GM18861 (cell line): ENCODE measurements around the gene SHISA5.
"Not testable (repeated sequence)": the region's sequence is repeated elsewhere in the genome, so short reads cannot be mapped to it uniquely, and the experiment has no call there.

Experiments
- ATAC-seq: cut with Tn5 transposase; IDR thresholded peaks from one replicate; pipeline ENCODE4 v1.9.1; 2021; ENCODE audit not compliant: unreplicated experiment

Gene SHISA5

DNA sequence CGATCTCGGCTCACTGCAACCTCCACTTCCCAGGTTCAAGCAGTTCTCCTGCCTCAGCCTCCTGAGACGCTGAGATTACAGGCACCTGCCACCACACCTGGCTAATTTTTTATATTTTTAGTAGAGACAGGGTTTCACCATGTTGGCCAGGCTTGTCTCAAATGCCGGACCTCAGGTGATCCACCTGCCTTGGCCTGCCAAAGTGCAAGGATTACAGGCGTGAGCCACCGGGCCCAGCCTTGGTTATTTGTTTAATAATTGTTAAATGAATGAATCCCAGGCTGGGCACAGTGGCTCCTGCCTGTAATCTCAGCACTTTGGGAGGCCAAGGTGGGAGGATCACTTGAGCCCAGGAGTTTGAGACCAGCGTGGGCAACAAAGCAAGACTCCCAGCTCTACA is 42.2 kb downstream of the SHISA5 start:
- ATAC-seq: not testable (repeated sequence)

DNA sequence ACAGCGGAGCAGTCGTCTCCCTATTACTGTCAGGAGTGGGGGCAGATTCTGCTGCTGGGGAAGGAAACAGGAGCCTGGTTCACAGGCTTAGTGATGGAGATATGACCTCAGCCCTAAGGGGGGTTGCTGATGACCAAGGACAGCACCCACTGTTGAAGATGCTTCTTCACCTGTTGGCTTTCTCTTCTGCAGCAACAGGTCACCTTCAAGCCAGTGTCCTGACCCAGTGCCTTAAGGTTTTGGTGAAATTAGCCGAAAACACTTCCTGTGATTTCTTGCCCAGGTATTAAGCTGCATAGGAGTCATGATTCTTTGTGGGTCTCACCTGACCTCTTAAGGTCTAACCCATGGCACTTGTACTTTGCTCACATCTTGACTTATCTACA is 43.5 kb downstream of the SHISA5 start:
- no peak for ATAC-seq

DNA sequence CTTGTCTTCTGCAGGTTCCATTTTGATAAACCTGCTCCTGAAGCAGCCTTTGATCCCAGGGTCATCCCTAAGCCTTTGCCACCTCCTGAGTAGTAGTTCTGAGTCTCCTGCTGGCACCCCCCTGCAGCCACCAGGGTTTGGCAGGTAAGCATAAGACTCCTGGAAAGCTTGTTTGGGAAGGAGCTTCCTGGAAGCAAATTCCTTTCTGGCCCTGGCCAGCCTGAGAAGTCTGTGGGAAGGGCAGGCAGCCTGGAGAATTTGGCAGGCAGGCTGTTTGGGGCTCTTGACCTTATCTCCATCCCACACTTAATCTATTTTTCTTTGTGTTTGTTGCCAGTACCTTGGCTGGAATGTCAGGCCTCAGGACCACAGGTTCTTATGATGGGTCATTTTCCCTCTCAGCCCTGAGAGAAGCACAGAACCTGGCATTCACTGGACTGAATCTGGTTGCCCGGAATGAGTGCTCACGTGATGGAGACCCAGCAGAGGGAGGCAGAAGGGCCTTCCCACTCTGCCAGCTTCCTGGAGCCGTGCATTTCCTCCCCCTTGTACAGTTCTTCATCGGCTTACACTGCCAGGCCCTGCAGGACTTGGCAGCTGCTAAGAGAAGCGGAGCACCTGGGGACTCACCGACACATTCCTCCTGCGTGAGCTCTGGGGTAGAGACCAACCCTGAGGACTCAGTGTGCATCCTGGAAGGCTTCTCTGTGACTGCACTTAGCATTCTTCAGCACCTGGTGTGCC is 44.0 kb downstream of the SHISA5 start:
- ATAC-seq: no peak

DNA sequence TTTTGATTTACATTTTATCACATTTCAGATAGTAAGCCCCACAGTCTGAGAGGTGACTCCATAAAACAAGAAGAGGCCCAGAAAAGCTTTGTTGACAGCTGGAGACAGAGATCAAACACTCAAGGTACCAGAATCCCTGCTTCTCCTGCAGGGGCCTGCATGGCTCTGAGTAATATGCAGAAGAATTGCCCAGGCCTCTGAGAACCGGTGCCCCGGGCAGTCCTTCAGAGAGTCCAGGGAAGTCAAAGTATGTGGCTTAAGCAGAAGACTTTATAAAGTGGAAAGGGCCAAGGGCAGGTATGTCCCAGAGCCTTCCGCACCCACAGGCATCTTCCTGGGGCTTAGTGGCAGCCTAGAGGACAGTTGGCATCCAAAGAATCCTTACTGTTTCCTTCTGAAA is 44.6 kb downstream of the SHISA5 start:
- no peak for ATAC-seq

DNA sequence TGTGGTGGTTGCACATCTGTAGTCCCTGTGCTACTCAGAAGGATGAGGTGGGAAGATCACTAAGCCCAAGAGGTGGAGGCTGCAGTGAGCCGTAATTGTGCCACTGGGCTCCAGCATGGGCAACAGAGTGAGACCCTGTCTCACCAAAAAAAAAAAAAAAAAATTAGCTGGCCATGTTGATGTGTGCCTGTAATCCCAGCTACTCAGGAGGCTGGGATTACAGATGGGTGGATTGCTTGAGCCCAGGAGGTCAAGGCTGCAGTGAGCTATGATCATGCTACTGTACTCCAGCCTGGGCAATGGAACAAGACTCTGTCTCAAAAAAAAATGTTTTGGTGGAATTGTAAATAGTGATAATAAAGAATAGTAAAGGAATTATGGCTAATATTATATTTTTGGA is 47.5 kb downstream of the SHISA5 start:
- no peak for ATAC-seq

DNA sequence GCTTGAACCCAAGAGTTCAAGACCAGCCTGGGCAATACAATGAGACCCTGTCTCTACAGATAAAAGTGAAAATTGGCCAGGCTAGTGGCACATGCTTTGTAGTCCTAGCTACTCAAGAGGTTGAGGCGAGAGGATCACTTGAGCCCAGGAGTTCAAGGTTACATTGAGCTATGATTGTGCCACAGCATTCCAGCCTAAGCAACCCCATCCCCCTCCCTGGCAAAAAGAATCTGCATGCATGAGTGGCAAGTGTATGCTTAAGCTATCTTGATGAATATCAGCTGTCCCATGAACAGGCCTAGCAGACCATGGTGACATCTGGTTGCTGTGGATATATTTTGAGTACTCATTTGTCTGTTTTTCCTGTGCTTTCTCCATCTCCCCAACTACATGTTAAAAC is 52.7 kb downstream of the SHISA5 start:
- no peak for ATAC-seq

DNA sequence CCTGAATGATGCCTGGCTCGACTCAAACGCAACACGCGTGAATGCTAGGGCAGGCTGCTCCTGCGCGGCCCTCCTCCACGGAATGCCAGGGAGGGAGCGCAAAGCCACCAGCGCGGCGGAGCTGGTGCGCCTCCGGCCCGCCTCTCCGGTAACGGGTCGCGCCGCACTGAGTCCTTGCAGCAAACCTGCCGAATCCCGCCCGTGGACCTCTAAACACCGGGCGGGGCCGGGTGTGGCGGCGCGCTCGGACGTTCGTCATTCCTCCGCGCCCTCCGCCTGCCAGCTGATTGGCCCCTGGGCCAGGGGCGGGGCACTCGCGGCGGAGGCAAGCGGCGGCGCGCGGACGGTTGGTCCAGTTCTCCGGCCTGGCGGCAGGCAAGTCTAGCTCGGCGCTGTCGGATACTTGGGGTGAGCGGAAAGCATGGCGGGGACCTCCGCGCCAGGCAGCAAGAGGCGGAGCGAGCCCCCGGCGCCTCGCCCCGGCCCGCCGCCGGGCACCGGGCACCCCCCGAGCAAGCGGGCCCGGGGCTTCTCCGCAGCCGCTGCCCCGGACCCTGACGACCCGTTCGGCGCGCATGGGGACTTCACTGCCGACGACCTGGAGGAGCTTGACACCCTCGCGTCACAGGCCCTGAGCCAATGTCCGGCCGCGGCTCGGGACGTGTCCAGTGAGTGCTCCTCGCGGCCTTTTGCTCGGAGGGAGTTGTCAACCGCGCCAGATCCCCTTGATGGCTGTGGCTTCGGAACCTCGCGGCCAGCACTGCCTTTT is 57.4 kb downstream of the SHISA5 start, which contains the start of gene ATRIP:
Gene ATRIP, plus strand, starts transcription at position 313 of the 769 bp plus-strand sequence. Its CDS starts 109 bp downstream, at position 422.
- peak; percentile 78 for ATAC-seq

DNA sequence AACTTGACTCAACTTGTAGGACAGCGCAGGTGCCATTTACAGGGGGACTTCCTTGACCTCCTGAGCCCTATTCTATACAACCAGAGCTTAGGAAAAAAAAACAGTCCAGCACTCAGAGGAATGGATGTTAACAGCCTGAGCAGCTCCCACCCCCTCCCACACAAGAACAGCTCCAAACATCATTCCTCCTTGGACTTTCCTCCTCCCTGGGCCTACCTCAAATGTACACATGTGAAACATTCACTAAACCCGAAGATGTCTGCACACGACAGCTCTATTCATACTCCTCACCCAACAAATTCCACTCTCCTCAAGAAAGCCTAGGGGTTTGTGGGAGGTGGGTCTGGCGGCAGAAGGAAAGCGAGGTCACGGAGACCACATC is 57.9 kb downstream of the SHISA5 start:
- ATAC-seq: no peak

DNA sequence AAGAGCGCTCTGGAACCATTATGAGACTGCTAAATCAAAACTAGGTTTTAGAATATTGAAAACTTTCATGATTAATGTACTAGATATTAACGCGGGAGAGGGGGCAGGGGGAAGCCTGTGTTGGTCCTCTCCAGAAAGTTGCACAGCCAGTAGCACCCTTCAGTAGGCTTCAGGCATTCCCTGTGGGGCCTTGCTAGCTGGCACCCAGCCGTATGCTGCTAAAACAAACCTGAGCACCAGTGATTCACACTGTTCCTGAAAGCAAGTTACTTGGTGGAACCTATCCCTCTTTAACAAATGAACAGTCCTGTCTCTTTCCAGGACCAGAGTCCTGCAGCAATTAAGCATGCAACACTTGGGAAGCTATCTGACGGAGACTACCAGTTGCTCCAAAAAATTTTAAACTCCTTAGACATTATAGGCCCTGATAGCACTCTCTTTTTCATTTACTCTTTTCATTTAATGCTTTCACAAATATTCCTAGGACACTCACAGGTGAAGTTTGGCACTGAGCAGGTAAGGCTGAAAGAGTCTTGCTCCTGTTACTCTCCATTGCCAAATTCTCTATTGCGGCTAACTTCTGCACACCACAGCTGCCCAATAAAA is 58.6 kb downstream of the SHISA5 start:
- no peak for ATAC-seq

DNA sequence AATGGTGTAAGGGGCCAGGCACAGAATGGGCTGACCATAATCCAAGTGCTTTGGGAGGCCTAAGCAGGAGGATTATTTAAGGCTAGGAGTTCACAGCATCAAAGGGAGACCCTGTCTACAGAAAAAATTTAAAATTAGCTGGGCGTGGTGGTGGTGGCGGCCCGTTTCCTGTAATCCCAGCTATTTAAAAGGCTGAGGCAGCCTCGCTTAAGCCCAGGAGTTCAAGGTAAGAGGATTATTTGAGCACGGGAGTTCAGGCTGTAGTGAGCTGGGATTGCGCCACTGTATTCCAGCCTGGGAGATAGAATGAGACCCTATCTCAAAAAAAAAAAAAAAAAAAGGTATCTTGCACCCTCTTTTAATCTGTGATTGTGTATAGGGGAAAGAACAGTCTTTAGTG is 62.0 kb downstream of the SHISA5 start:
- ATAC-seq: no peak

DNA sequence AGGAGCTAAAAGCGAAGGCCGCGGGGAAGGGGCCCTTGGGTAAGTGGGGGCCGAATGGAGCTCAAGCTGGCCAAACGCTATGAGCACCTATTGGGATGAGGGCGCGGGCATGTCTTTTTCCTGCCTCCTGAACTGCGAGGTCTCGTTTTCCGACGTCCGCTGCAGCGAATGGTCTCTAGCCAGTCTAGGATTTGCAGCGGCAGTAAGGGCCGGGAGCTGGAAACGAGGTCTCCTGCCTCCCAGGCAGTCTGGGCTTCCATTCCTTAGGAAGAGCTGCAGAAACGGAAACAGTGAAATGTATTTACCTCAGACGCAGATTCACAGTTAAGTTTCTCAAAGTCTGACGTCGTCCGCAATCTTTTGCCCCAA is 63.4 kb downstream of the SHISA5 start:
- ATAC-seq: no peak

DNA sequence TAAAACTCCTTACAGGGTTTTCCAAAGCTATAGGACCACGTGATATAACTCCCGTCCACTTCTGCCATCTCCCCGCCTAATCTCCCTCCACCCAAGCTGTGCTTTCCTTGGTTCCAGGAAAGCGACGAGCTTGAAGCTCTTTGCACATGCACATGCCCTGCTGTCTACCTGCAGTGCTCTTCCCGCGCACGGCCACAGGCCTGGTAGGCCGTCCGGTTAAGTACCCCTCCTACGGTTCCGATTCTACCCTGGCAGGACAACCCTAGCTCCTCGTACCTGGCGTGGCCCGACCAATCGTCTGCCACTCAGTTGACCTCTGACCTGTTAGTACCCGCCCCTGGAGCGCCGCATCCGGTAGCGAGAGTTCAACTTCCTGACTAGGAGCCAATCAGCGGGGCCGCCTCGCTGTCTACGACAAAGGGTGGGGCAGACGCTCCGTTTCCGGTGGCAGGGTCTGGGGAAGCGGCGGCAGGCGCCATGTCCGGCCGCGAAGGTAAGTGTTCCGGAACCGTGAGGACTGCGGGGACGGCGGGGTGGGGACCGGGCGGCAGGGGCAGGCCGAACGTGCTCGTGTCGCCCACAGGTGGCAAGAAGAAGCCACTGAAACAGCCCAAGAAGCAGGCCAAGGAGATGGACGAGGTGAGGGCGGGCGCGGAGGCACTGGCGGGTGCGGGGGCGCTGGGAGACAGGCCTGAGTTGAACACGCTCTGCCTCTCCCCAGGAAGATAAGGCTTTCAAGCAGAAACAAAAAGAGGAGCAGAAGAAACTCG is 64.0 kb downstream of the SHISA5 start, which contains the start of the genes CCDC51 and TMA7:
Gene CCDC51, minus strand, starts transcription at position 300 of the 770 bp plus-strand sequence. CDS start 4,991 bp downstream, outside the sequence.
Gene TMA7, plus strand, starts transcription at position 438 of the 770 bp plus-strand sequence. Its CDS starts 40 bp downstream, at position 478.
- ATAC-seq: peak; percentile 85

DNA sequence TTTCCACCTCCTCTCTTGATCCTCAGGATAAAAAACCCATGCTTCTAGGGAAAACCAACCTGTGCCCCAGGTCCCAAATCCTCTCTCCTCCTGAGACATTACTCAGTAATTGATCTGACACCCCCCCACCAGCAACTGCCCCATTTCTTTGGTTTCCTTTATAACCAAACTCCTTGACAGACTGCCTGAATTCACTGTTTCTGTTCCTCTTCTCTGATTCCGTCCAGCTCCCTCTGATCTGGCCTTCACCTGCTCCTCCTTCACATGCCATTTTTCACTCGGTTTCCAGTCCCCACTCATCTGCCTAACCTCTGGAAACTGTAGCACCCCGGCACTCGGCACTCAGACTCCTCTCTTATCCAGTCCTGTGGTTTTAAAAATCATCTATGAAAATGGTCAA is 66.2 kb downstream of the SHISA5 start:
- ATAC-seq: no peak

DNA sequence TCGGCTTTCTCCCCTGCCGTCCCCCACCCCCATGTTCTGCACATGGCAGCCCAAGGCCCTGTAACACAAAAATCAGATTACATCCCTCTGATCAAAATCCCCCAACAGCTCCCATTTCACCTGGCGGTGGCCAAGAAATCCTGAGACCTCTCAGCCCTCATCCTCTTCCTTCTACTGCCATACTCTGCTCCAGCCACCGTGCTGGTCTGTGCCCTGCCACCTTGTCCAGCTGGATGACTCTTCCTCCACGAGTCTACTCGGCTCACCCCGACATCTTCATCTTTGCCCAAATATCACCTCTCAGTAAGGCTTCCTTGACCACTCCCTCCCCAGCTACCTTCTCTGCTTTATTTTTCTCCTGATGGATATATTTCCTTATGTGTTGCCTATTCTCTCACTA is 67.1 kb downstream of the SHISA5 start:
- ATAC-seq: no peak

DNA sequence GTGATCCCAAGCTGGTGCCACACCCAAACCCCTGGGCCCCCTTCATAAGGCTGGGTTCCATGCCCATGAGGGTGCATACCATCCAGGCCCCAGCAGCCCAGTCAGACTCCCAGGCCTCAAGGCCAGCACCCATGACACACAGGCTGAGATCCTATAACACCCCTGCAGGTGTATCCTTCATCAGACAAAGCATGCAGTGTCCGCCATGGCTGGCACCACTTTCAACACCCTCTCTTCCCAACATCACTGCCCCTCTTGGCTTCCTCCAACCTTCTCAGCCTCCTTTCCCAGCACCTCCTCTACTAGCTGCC is 67.5 kb downstream of the SHISA5 start:
- no peak for ATAC-seq

DNA sequence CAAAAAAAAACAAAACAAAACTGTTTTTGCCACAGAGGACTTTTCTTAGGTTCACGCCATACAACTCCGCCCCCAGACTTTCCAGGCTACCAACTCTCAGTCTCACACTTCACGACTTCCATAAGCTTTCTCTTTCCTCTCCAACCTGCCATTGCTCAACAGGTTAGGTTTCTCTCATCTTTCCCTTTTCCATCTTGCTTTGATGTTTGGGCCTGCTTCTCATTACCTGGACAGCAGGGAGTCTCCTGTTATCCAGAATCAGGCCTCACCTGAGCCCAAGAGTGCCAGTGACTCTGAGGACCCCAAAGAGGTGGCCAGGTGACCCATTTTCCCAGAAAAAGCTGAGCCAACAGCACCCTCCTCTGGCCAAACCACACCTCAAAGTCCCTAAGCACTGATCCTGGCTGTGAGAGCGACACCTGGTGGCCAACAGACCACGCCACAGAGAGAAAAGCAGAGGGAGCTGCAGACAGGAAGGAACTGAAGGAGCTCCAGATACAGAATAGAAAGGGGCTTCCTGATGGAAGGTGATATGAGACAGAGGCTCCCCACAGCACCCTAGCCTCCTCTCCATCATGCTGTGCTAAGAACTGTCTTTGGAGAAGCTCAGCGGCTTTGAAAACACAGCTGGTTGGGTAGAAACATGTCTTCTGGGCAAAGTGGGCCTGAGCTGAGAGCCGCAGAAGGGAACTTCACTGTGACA is 68.0 kb downstream of the SHISA5 start:
- no peak for ATAC-seq

DNA sequence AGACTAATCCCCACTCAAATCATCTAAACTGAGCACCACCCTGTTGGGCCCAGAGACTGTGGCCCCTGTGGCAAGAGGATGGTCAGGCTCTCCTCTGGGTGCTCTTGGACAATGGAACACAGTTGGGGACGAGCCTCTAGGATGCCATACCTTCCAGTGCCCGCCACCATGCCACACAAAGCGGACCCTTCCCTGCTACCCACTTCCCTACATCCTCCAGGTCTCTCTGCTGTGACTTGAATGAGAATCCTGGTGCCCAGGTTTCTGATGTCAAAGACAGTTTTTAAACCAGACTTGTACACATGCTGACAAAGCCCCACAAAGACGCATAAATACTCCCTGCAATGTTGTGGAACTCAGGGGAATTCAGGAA is 68.8 kb downstream of the SHISA5 start:
- ATAC-seq: no peak

DNA sequence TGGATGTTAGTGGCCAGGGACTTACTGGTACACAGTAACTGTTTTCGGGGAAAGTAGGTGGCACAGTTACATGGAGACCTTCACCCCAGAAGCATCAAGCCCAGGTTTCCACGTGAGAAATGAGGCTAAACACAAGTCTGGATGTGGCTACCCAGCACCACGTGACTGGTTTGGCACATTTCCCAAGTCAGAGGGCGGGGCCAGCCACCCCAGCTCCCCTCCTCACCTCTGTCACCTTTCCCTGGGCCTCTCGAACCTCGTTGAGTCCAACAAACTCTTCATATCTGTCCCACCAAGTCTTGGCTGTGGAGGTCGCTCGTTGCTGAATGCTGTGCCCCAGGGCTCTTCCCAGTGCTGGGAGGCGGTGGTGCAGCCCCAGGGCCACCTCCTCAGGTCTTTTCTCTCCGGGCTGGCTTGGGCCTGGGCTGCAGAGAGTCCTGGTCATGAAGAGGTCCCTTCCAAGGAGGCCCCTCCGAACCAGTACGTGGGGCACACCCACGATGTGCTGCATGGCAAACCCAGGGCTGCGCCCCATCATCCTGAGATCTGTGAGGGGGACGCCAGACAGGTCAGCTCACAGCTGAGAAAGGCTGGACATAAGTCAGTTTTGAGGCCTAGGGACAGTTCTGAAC is 69.3 kb downstream of the SHISA5 start:
- ATAC-seq: no peak

DNA sequence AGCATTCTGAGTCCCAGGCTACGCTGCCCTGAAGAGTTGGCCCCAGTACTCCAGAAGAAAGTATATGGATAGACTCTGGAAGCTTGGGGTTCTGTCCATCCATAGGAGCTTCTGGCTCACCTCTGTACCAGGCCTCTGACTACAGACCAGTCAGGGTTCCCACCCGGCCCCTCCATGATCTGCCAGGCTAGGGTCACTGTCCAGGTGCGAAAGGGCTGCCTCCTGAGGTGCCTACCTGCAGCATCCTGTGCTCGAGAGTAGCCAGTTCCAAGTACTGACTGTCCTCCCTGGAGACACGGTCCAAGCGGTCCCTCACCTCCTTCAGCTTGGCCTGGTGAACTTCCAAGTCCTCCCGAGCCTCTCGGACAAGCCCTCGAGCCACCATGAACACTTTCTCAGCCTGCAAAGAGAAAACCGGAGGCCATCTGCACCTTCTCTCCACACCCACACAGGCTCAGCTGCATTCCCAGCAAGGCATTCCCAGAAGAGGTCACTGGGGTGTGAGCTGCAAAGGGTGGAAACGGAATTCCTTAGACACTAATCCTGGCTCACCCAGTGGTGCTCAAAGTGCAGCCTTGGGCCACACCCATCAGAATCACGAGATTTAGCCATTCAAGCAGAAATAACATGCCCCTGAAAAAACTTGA is 70.4 kb downstream of the SHISA5 start:
- ATAC-seq: no peak
